H1 (cell line): ENCODE data around the gene OSTF1. TPM values are rescaled to one million over a fixed set of nuclear protein-coding genes. Genes with fewer than 3 reads are reported as not detected.

Experiments
- CTCF ChIA-PET: fragments of 300-600 bp; sonication (Branson Sonifier 250); formaldehyde crosslinking; loops from one replicate; lab custom pipeline; 2021; ENCODE audit not compliant: partially characterized antibody; lab: Charles Lee
- POLR2A ChIA-PET: fragments of 300-600 bp; sonication (Branson Sonifier 250); formaldehyde crosslinking; loops from one replicate; lab custom pipeline; 2021; ENCODE audit warnings: inconsistent platforms; ENCODE audit not compliant: partially characterized antibody; lab: Charles Lee
- DNase-seq, 2 experiments: peaks; one replicate each; pipeline versions ENCODE4 v3.0.0 to v3.0.0-alpha.2; 2010 to 2022; ENCODE audit warnings: low spot score in 2 of 2, low read depth in 1 of 2, mixed read lengths in 1 of 2
- FAIRE-seq: peaks from 2 replicates; lab custom pipeline; 2011; peaks lifted over from hg19 to GRCh38; lab: Jason Lieb, UNC
- H2AFZ ChIP-seq: 2 replicates; pipeline ENCODE4 v1.8.1; 2012; ENCODE audit warnings: low read length, inconsistent platforms
- H2AK5ac ChIP-seq: 2 replicates; pipeline ENCODE4 v1.6.1; 2013; ENCODE audit warnings: low read depth, low read length
- H2BK120ac ChIP-seq: replicated peaks from 2 replicates; pipeline ENCODE3; 2013; ENCODE audit warnings: low read depth, low read length, inconsistent platforms
- H2BK12ac ChIP-seq: 2 replicates; pipeline ENCODE4 v1.6.1; 2013; ENCODE audit warnings: low read depth, low read length
- H2BK15ac ChIP-seq: 2 replicates; pipeline ENCODE4 v1.6.1; 2013; ENCODE audit warnings: low read length
- H2BK20ac ChIP-seq: 2 replicates; pipeline ENCODE4 v1.6.1; 2013; ENCODE audit warnings: low read length
- H2BK5ac ChIP-seq: 2 replicates; pipeline ENCODE4 v1.6.1; 2013; ENCODE audit warnings: low read depth, low read length
- H3K14ac ChIP-seq: 2 replicates; pipeline ENCODE4 v1.6.1; 2013; ENCODE audit warnings: inconsistent platforms; ENCODE audit not compliant: insufficient read length
- H3K18ac ChIP-seq: 2 replicates; pipeline ENCODE4 v1.6.1; 2013; ENCODE audit warnings: low read length; ENCODE audit errors: extremely low read depth
- H3K23ac ChIP-seq: 2 replicates; pipeline ENCODE4 v1.6.1; 2013; ENCODE audit warnings: inconsistent platforms; ENCODE audit not compliant: insufficient read length
- H3K23me2 ChIP-seq: 2 replicates; pipeline ENCODE4 v1.6.1; 2013; ENCODE audit warnings: low read depth, low read length
- H3K27ac ChIP-seq: 2 replicates; pipeline ENCODE4 v1.6.1; 2011; ENCODE audit warnings: low read depth, low read length, inconsistent platforms
- H3K27me3 ChIP-seq, 4 experiments: replicated peaks in 1 of 4; 1 replicate in 1 of 4; 2 replicates in 3 of 4; pipeline versions ENCODE4 v1.6.1 to v1.8.1; 2011 to 2013; ENCODE audit warnings: low read length in 3 of 4, mild to moderate bottlenecking in 3 of 4, inconsistent platforms in 2 of 4, mixed read lengths in 2 of 4, moderate library complexity in 1 of 4; ENCODE audit not compliant: control insufficient read depth in 3 of 4, insufficient read depth in 3 of 4; ENCODE audit errors: extremely low read depth in 1 of 4
- H3K36me3 ChIP-seq, 4 experiments: 2 replicates each; pipeline versions ENCODE4 v1.6.1 to v1.8.1; 2011 to 2013; ENCODE audit warnings: mild to moderate bottlenecking in 4 of 4, low read length in 3 of 4, moderate library complexity in 2 of 4, control low read depth in 1 of 4, inconsistent platforms in 1 of 4; ENCODE audit not compliant: insufficient read depth in 4 of 4, control insufficient read depth in 2 of 4
- H3K4ac ChIP-seq: replicated peaks from 2 replicates; pipeline ENCODE3; 2013; ENCODE audit warnings: low read length, low read depth, mixed read lengths, inconsistent platforms; ENCODE audit not compliant: insufficient read length
- H3K4me1 ChIP-seq, 4 experiments: replicated peaks in 1 of 4; 1 replicate in 1 of 4; 2 replicates in 3 of 4; pipeline versions ENCODE4 v1.6.1 to v1.8.1; 2011 to 2013; ENCODE audit warnings: low read length in 3 of 4, inconsistent platforms in 2 of 4, mixed read lengths in 1 of 4; ENCODE audit not compliant: insufficient read depth in 4 of 4, control insufficient read depth in 3 of 4
- H3K4me2 ChIP-seq, 2 experiments: 2 replicates each; pipeline versions ENCODE4 v1.6.1 to v1.8.1; 2011 to 2013; ENCODE audit warnings: low read depth in 2 of 2, low read length in 2 of 2, control low read depth in 1 of 2, inconsistent platforms in 1 of 2, mild to moderate bottlenecking in 1 of 2; ENCODE audit not compliant: insufficient read depth in 1 of 2
- H3K4me3 ChIP-seq, 4 experiments: fragments of 200-600, 300-600 bp in 1 of 4; sonication (generic), shearing (Covaris generic), sonication (Bioruptor Twin) in 1 of 4; 2 replicates each; pipeline versions ENCODE4 v1.5.1 to v1.8.1; 2011 to 2016; ENCODE audit warnings: low read length in 4 of 4, low read depth in 3 of 4, control low read depth in 2 of 4, inconsistent platforms in 2 of 4, mild to moderate bottlenecking in 2 of 4, mixed read lengths in 1 of 4, moderate library complexity in 1 of 4; ENCODE audit not compliant: insufficient read depth in 2 of 4; ENCODE audit errors: extremely low read depth in 1 of 4
- H3K56ac ChIP-seq: replicated peaks from 2 replicates; pipeline ENCODE3; 2013; ENCODE audit warnings: low read depth, mild to moderate bottlenecking, mixed read lengths, low read length, inconsistent platforms; ENCODE audit not compliant: insufficient read length
- H3K79me1 ChIP-seq: 2 replicates; pipeline ENCODE4 v1.6.1; 2013; ENCODE audit warnings: low read depth, low read length, control low read depth
- H3K79me2 ChIP-seq, 2 experiments: 2 replicates each; pipeline versions ENCODE4 v1.6.1 to v1.8.1; 2012 to 2013; ENCODE audit warnings: low read length in 2 of 2, mild to moderate bottlenecking in 2 of 2, inconsistent platforms in 1 of 2; ENCODE audit not compliant: insufficient read depth in 2 of 2, control insufficient read depth in 1 of 2
- H3K9ac ChIP-seq, 4 experiments: replicated peaks in 1 of 4; 1 replicate in 1 of 4; 2 replicates in 3 of 4; pipeline versions ENCODE4 v1.6.1 to v1.8.1; 2011 to 2013; ENCODE audit warnings: low read depth in 3 of 4, low read length in 3 of 4, control low read depth in 2 of 4, mild to moderate bottlenecking in 2 of 4, moderate library complexity in 2 of 4, inconsistent platforms in 1 of 4; ENCODE audit errors: extremely low read depth in 1 of 4
- H3K9me3 ChIP-seq, 2 experiments: 2 replicates each; pipeline versions ENCODE4 v1.6.1 to v1.8.1; 2012 to 2013; ENCODE audit warnings: mild to moderate bottlenecking in 2 of 2, moderate library complexity in 2 of 2, control low read depth in 1 of 2, inconsistent platforms in 1 of 2, low read depth in 1 of 2, low read length in 1 of 2, mixed read lengths in 1 of 2; ENCODE audit not compliant: insufficient read depth in 2 of 2
- H4K20me1 ChIP-seq, 2 experiments: replicated peaks in 1 of 2; 2 replicates each; pipeline versions ENCODE3 to v1.8.1; 2011 to 2013; ENCODE audit warnings: inconsistent platforms in 2 of 2, low read length in 2 of 2, mild to moderate bottlenecking in 1 of 2; ENCODE audit not compliant: insufficient read depth in 2 of 2, control insufficient read depth in 1 of 2
- H4K5ac ChIP-seq: 2 replicates; pipeline ENCODE4 v1.6.1; 2013; ENCODE audit warnings: low read length, low read depth, mixed read lengths, inconsistent platforms; ENCODE audit not compliant: insufficient read length
- H4K8ac ChIP-seq: 2 replicates; pipeline ENCODE4 v1.8.0; 2013; ENCODE audit warnings: mild to moderate bottlenecking, moderate library complexity, low read length, inconsistent platforms; ENCODE audit not compliant: insufficient read depth; ENCODE audit errors: extremely low read depth
- H4K91ac ChIP-seq: replicated peaks from 2 replicates; pipeline ENCODE3; 2013; ENCODE audit warnings: low read length, mixed read lengths, inconsistent platforms; ENCODE audit not compliant: insufficient read length
- BCL11A ChIP-seq, 2 experiments: IDR thresholded peaks; one replicate each; pipeline ENCODE4 v1.6.1; 2011; ENCODE audit warnings: low read depth in 2 of 2, low read length in 2 of 2, mild to moderate bottlenecking in 2 of 2
- CTBP2 ChIP-seq: IDR thresholded peaks from 2 replicates; pipeline ENCODE4 v1.7.0; 2011; ENCODE audit warnings: borderline replicate concordance, mild to moderate bottlenecking, moderate library complexity, mixed read lengths, low read length; ENCODE audit not compliant: insufficient read depth, insufficient read length
- EP300 ChIP-seq, 2 experiments: IDR thresholded peaks; 1 replicate in 1 of 2; 2 replicates in 1 of 2; pipeline ENCODE4 v1.6.1; 2011 to 2012; ENCODE audit warnings: low read depth in 2 of 2, low read length in 2 of 2, mild to moderate bottlenecking in 2 of 2, borderline replicate concordance in 1 of 2, inconsistent platforms in 1 of 2, moderate library complexity in 1 of 2
- GABPA ChIP-seq: IDR thresholded peaks from 2 replicates; pipeline ENCODE4 v1.6.1; 2011; ENCODE audit warnings: mild to moderate bottlenecking, low read length, moderate library complexity, borderline replicate concordance; ENCODE audit not compliant: insufficient read depth
- JUND ChIP-seq: IDR thresholded peaks from 2 replicates; pipeline ENCODE4 v1.6.1; 2011; ENCODE audit warnings: mild to moderate bottlenecking, improper control_type of control experiment, low read length
- PHF8 ChIP-seq: fragments of 200-600 bp; sonication (generic); conservative IDR thresholded peaks from 2 replicates; pipeline ENCODE4 v1.7.1; 2012; ENCODE audit warnings: low read depth, mild to moderate bottlenecking, inconsistent platforms, low read length, moderate library complexity
- POLR2AphosphoS5 ChIP-seq: IDR thresholded peaks from 2 replicates; pipeline ENCODE4 v1.6.1; 2011; ENCODE audit warnings: low read depth, low read length
- RBBP5 ChIP-seq: IDR thresholded peaks from 2 replicates; pipeline ENCODE4 v1.7.1; 2012; ENCODE audit warnings: low read depth, mild to moderate bottlenecking, inconsistent platforms, low read length, moderate library complexity, borderline replicate concordance
- RXRA ChIP-seq: IDR thresholded peaks from 2 replicates; pipeline ENCODE4 v1.6.1; 2011; ENCODE audit warnings: low read depth, mild to moderate bottlenecking, low read length, moderate library complexity; ENCODE audit not compliant: insufficient read depth
- WGBS, 2 experiments: shearing (Covaris generic) in 1 of 2; methylation state at CpG; one replicate each; pipeline versions ENCODE4 v1.1.6 to v1.1.7; 2013 to 2015; ENCODE audit warnings: low lambda C conversion rate in 2 of 2, mixed read lengths in 2 of 2, inconsistent platforms in 1 of 2, low coverage in 1 of 2, missing lambda C conversion rate in 1 of 2; ENCODE audit not compliant: insufficient replicate concordance in 2 of 2, insufficient coverage in 1 of 2, insufficient read length in 1 of 2; ENCODE audit errors: extremely low coverage in 1 of 2, missing lambda C conversion rate in 1 of 2; 5-methylcytosine and 5-hydroxymethylcytosine counted together
- polyA plus RNA-seq, 7 experiments: library from polyadenylated mRNA; depleted of rRNA in 3 of 7; stranded (reverse) in 5 of 7; unstranded in 2 of 7; fragments of >200 nt in 5 of 7; fragments of 200-250 nt in 2 of 7; gene quantifications; 1 replicate in 5 of 7; 2 replicates in 1 of 7; 4 replicates in 1 of 7; pipeline versions ENCODE4 v1.2.1 to v1.2.3, GENCODE V29; 2011 to 2013; ENCODE audit warnings: missing spikeins in 2 of 7, mixed read lengths in 2 of 7
- total RNA-seq: library from RNA; stranded (reverse); fragmentation: NEBNext Ultra II Directional; extraction: Animal tissue kit (Norgen Biotek cat#: 25700); gene quantifications from 2 replicates; pipeline ENCODE4 v1.2.1, GENCODE V29; 2021
- TF ChIP-seq, protein P1 (sequence below): IDR thresholded peaks from 2 replicates; pipeline ENCODE4 v1.6.1; 2012; ENCODE audit warnings: inconsistent platforms

The OSTF1 gene
- total and polyA plus RNA-seq, 2 of the 8 experiments (the other 6 are each of a cell fraction or from before 2014, with no cell fraction given): 5.0 to 18.9 TPM

DNA sequence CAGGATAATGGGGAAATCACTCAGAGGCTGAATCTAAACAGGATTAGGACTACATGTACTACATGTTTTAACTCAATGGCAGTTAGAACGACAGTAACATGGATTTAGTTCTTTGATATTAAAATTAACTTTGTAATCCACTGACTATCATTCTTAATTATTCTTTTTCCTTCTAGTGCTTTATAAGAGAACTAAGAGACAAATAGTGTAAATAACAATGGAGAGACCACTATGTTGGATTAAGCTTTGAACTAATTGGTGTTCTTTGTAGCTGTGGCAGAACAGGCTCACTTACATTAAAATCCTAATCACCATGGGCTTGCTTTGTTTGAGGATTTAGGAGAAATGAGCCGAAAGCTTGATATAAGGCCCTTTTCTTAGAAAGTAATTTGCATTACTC is 19.1 kb upstream of the OSTF1 start:
- no peak for DNase-seq
- H3K4me2 ChIP-seq: no peak overlapping the region
- TF ChIP-seq EP300 (IDR thresholded peaks at IDR 0.05; ENCODE audit: borderline replicate concordance in 1 of 2, low read depth in 2 of 2, low read length in 2 of 2) (no peak), GABPA (no peak), POLR2AphosphoS5 (no peak), CTBP2 (no peak), BCL11A (IDR thresholded peaks at IDR 0.05; ENCODE audit: low read depth in 2 of 2, low read length in 2 of 2) (no peak), PHF8 (no peak), RBBP5 (no peak), JUND (no peak), RXRA (no peak)
- TF ChIP-seq, protein P1, sequence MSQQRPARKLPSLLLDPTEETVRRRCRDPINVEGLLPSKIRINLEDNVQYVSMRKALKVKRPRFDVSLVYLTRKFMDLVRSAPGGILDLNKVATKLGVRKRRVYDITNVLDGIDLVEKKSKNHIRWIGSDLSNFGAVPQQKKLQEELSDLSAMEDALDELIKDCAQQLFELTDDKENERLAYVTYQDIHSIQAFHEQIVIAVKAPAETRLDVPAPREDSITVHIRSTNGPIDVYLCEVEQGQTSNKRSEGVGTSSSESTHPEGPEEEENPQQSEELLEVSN: no peak

More for the DNA sequence above, 19.1 kb upstream of the OSTF1 start:
- 45% methylated on average over 2 of the region's 2 CpGs; no CpG with 5 or more reads in 1 of the 2 experiments for WGBS, 2 experiments
- POLR2A ChIA-PET: no interaction called here
- Histone ChIP-seq H2BK5ac (no peak overlapping the region), H3K14ac (no peak overlapping the region), H3K4me3 (no peak overlapping the region), H2BK15ac (no peak overlapping the region), H2BK120ac (no peak overlapping the region), H2BK20ac (no peak overlapping the region), H3K4ac (no peak overlapping the region), H4K20me1 (no peaks in the 10 kb centered on the region), H3K18ac (no peak overlapping the region), H3K36me3 (no peaks in the 10 kb centered on the region), H3K56ac (no peak overlapping the region), H3K27me3 (no peaks in the 10 kb centered on the region), H3K23me2 (no peaks in the 10 kb centered on the region), H2BK12ac (no peak overlapping the region), H2AK5ac (no peak overlapping the region), H4K91ac (no peak overlapping the region), H3K79me1 (no peaks in the 10 kb centered on the region), H4K8ac (no peak overlapping the region), H3K79me2 (no peaks in the 10 kb centered on the region), H3K9ac (no peak overlapping the region), H3K23ac (no peak overlapping the region), H3K4me1 (peaks cover 0 to 3% (median 0%) of the 10 kb centered on the region in 4 experiments; a peak in 2 of 7 replicates), H3K9me3 (no peaks in the 10 kb centered on the region), H3K27ac (no peak overlapping the region), H4K5ac (no peak overlapping the region), H2AFZ (no peak overlapping the region)
- CTCF ChIA-PET: interaction anchor here (1.3 to 3.2 kb wide), 3 partner anchors 11 to 295 kb away, joined by 5 to 23 read pairs (median 6); no protein-coding TSS in a partner anchor
- no peak for FAIRE-seq
